Esophagus muscularis mucosa (tissue), 4 donors: ENCODE data around the gene DNASE1L2.

ENCODE experiments used
- CTCF ChIP-seq, 3 experiments: fragments of 200-600 bp in 2 of 3; fragments of 450-650 bp in 1 of 3; sonication (generic) in 2 of 3; IDR thresholded peaks; one replicate each; pipeline ENCODE4 v1.5.1; 2017 to 2019; ENCODE audit warnings: antibody characterized with exemption in 3 of 3, mild to moderate bottlenecking in 2 of 3, moderate library complexity in 1 of 3
- EP300 ChIP-seq: sonication (generic); formaldehyde crosslinking; IDR thresholded peaks from one replicate; pipeline ENCODE4 v1.6.1; 2017; ENCODE audit warnings: antibody characterized with exemption
- POLR2A ChIP-seq: fragments of 450-650 bp; IDR thresholded peaks from one replicate; pipeline ENCODE4 v1.6.1; 2017; ENCODE audit warnings: antibody characterized with exemption, moderate library complexity, mild to moderate bottlenecking, low read depth
- POLR2AphosphoS5 ChIP-seq, 2 donors: sonication (generic); formaldehyde crosslinking; IDR thresholded peaks; one replicate each; pipeline ENCODE4 v1.6.1; 2017; ENCODE audit warnings: antibody characterized with exemption in 2 of 2

GRCh38 chr16:2208308-2208707 lies 27.9 kb upstream of the DNASE1L2 start:
- TF ChIP-seq CTCF (IDR thresholded peaks at IDR 0.05) (no peak), EP300 (no peak), POLR2A (no peak), POLR2AphosphoS5 (IDR thresholded peaks at IDR 0.05) (no peak)
